HEK293T (cell line): ENCODE results near the gene ADK.
"Not testable (repeated sequence)": the region's sequence is repeated elsewhere in the genome, so short reads cannot be mapped to it uniquely, and the experiment has no call there.

ENCODE experiments used
- CTCF ChIA-PET: fragments of 350-600 bp; formaldehyde crosslinking; extraction: SDS; loops from one replicate; lab custom pipeline; 2021; ENCODE audit warnings: antibody characterized with exemption, inconsistent platforms; lab: Yijun Ruan, JAX
- POLR2A ChIA-PET: fragments of 350-600 bp; formaldehyde crosslinking; extraction: SDS; loops from one replicate; lab custom pipeline; 2020; ENCODE audit warnings: antibody characterized with exemption, inconsistent platforms; lab: Yijun Ruan, JAX
- DNase-seq: peaks from one replicate; pipeline ENCODE4 v3.0.0; 2012; ENCODE audit warnings: mixed read lengths; ENCODE audit errors: extremely low spot score
- ARNT ChIP-seq: fragments of 450-650 bp; IDR thresholded peaks from 2 replicates; pipeline ENCODE4 v1.6.1; 2017; ENCODE audit warnings: mild to moderate bottlenecking
- BHLHE40 ChIP-seq: fragments of 450-650 bp; IDR thresholded peaks from 2 replicates; pipeline ENCODE4 v1.6.1; 2016; ENCODE audit warnings: mild to moderate bottlenecking, moderate library complexity, borderline replicate concordance
- CTBP1 ChIP-seq: fragments of 450-650 bp; IDR thresholded peaks from 2 replicates; pipeline ENCODE4 v1.6.1; 2016; ENCODE audit warnings: borderline replicate concordance
- ELF4 ChIP-seq: fragments of 450-650 bp; IDR thresholded peaks from 2 replicates; pipeline ENCODE4 v1.6.1; 2017; ENCODE audit warnings: antibody characterized with exemption
- FOXA1 ChIP-seq: fragments of 450-650 bp; IDR thresholded peaks from 2 replicates; pipeline ENCODE4 v1.6.1; 2016; ENCODE audit warnings: mild to moderate bottlenecking
- FOXK2 ChIP-seq: fragments of 450-650 bp; IDR thresholded peaks from 2 replicates; pipeline ENCODE4 v1.6.1; 2016; ENCODE audit warnings: mild to moderate bottlenecking
- FOXM1 ChIP-seq: fragments of 450-650 bp; IDR thresholded peaks from 2 replicates; pipeline ENCODE4 v1.6.1; 2017; ENCODE audit warnings: mild to moderate bottlenecking, borderline replicate concordance
- HDGF ChIP-seq: fragments of 450-650 bp; IDR thresholded peaks from 2 replicates; pipeline ENCODE4 v1.6.1; 2017; ENCODE audit warnings: antibody characterized with exemption, borderline replicate concordance
- L3MBTL2 ChIP-seq: fragments of 450-650 bp; conservative IDR thresholded peaks from 2 replicates; pipeline ENCODE4 v1.6.1; 2016; ENCODE audit warnings: mild to moderate bottlenecking
- LEF1 ChIP-seq: fragments of 450-650 bp; IDR thresholded peaks from 2 replicates; pipeline ENCODE4 v1.6.1; 2017; ENCODE audit warnings: mild to moderate bottlenecking, borderline replicate concordance
- NFRKB ChIP-seq: fragments of 450-650 bp; IDR thresholded peaks from 2 replicates; pipeline ENCODE4 v1.6.1; 2016; ENCODE audit warnings: mild to moderate bottlenecking, moderate library complexity
- PKNOX1 ChIP-seq: fragments of 450-650 bp; IDR thresholded peaks from 2 replicates; pipeline ENCODE4 v1.6.1; 2016
- SP1 ChIP-seq: fragments of 450-650 bp; IDR thresholded peaks from 2 replicates; pipeline ENCODE4 v1.6.1; 2017
- SUZ12 ChIP-seq: fragments of 450-650 bp; IDR thresholded peaks from 2 replicates; pipeline ENCODE4 v1.6.1; 2016; ENCODE audit warnings: mild to moderate bottlenecking
- TARDBP ChIP-seq: fragments of 450-650 bp; IDR thresholded peaks from 2 replicates; pipeline ENCODE4 v1.6.1; 2016
- ZNF384 ChIP-seq: fragments of 450-650 bp; IDR thresholded peaks from 2 replicates; pipeline ENCODE4 v1.6.1; 2016

Gene ADK

GRCh38 chr10:74548676-74549075 is 397.7 kb downstream of the ADK start:
- ChIA-PET CTCF (no interaction called here), POLR2A (no interaction called here)
- no peak for DNase-seq
- TF ChIP-seq ELF4 (no peak), FOXK2 (no peak), HDGF (no peak), BHLHE40 (no peak), SUZ12 (no peak), FOXM1 (no peak), CTBP1 (no peak), ZNF384 (no peak), LEF1 (no peak), SP1 (no peak), ARNT (no peak), L3MBTL2 (no peak), NFRKB (no peak), TARDBP (no peak), FOXA1 (no peak), PKNOX1 (no peak)

GRCh38 chr10:74556072-74556705 is 405.2 kb downstream of the ADK start:
- ChIA-PET POLR2A (no interaction called here), CTCF (interaction anchor here (0.6 to 1.1 kb wide), 2 partner anchors 23 to 473 kb away, joined by 3 read pairs; no protein-coding TSS in a partner anchor)
- DNase-seq = no peak
- TF ChIP-seq TARDBP (no peak), NFRKB (no peak), PKNOX1 (no peak), SUZ12 (no peak), ARNT (no peak), FOXM1 (no peak), HDGF (no peak), FOXA1 (no peak), L3MBTL2 (no peak), ZNF384 (no peak), LEF1 (no peak), ELF4 (no peak), SP1 (no peak), BHLHE40 (no peak), CTBP1 (no peak), FOXK2 (no peak)

GRCh38 chr10:74557098-74557497 is 406.1 kb downstream of the ADK start:
- POLR2A ChIA-PET = no interaction called here
- TF ChIP-seq FOXA1 = no peak
- no peak for TF ChIP-seq FOXK2
- TF ChIP-seq HDGF = no peak
- no peak for TF ChIP-seq L3MBTL2
- TF ChIP-seq FOXM1 = no peak
- TF ChIP-seq PKNOX1 = no peak
- TF ChIP-seq SP1 = no peak
- no peak for TF ChIP-seq CTBP1
- no peak for TF ChIP-seq NFRKB
- no peak for TF ChIP-seq ARNT
- no peak for TF ChIP-seq ELF4
- TF ChIP-seq LEF1 = no peak
- TF ChIP-seq SUZ12 = no peak
- no peak for TF ChIP-seq TARDBP
- TF ChIP-seq ZNF384 = no peak
- TF ChIP-seq BHLHE40 = no peak
- CTCF ChIA-PET = interaction anchor here (1.1 kb wide), 1 partner anchor 24 kb away, joined by 3 read pairs; no protein-coding TSS in a partner anchor
- DNase-seq = no peak

- TF ChIP-seq ELF4 (no peak), SUZ12 (no peak), CTBP1 (no peak), PKNOX1 (no peak), BHLHE40 (no peak), ARNT (no peak), FOXA1 (no peak), NFRKB (no peak), L3MBTL2 (no peak), SP1 (no peak)
- POLR2A ChIA-PET = no interaction called here
- DNase-seq = no peak
- CTCF ChIA-PET = no interaction called here
Measured at GRCh38 chr10:74558403-74558802, 407.4 kb downstream of the ADK start.

GRCh38 chr10:74558897-74559296 is 407.9 kb downstream of the ADK start:
- POLR2A ChIA-PET = interaction anchor here (0.7 kb wide), 1 partner anchor 9 kb away, joined by 3 read pairs; no protein-coding TSS in a partner anchor
- CTCF ChIA-PET = no interaction called here
- DNase-seq = peak; percentile 5
- no peak for TF ChIP-seq CTBP1
- no peak for TF ChIP-seq L3MBTL2
- no peak for TF ChIP-seq SUZ12
- TF ChIP-seq FOXM1 = no peak
- no peak for TF ChIP-seq ELF4
- no peak for TF ChIP-seq ARNT
- TF ChIP-seq BHLHE40 = no peak
- TF ChIP-seq PKNOX1 = no peak
- TF ChIP-seq FOXA1 = no peak
- no peak for TF ChIP-seq SP1
- no peak for TF ChIP-seq NFRKB

- CTCF ChIA-PET, POLR2A ChIA-PET, DNase-seq: not testable (repeated sequence)
Measured at GRCh38 chr10:74568896-74569295, 417.9 kb downstream of the ADK start.

- CTCF ChIA-PET, DNase-seq, POLR2A ChIA-PET: not testable (repeated sequence)
Measured at GRCh38 chr10:74573497-74573896, 422.5 kb downstream of the ADK start.
